GM18517 (cell line): ENCODE results near the gene ZNF212.
"Not testable (repeated sequence)": the region's sequence is repeated elsewhere in the genome, so short reads cannot be mapped to it uniquely, and the experiment has no call there.

Experiments
- ATAC-seq: cut with Tn5 transposase; IDR thresholded peaks from one replicate; pipeline ENCODE4 v1.9.1; 2021; ENCODE audit warnings: mild to moderate bottlenecking, moderate library complexity; ENCODE audit not compliant: unreplicated experiment

The ZNF212 gene

DNA sequence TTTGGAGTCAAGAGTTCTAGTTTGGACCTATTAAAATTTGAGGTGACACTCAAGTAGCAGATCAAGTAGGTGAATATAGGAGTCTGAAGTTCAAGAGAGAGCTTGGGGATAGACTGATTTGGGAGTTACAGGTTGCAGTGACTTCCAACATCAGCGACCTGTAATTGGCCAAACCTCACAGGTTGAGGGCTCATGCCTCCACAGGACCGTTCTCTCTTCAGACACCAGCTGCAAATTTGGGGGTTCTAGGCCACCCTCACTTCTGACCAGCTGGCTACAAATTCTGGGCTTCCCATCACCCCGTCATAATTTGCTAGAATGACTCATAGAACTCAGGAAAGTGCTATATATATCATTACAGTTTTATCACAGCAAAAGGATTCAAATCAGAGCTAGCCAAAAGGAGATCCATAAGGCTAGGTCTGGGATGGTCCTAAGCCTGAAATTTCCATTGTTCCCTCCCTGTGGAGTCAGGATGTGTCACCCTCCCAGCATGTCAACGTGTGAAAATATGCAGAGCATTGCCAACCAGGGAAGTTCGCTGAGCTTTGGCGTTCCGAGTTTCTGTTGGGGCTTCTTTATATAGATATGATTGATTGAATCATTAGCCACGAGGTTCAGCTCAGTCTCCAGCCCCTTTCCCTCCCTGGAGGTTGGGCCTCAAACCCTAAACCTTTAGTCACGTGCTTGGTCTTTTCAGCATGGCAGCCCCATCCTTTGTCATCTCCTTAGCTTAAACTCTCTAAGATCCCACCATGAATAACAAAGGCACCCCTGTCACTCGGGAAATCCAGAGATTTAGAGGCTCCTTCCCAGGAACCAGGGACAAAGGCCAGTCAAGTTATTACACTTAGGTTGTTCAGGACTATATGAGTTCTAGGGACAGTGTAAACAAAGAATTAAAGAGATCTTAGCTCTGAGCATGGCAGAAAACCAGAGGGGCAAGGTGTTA lies 20.7 kb upstream of the ZNF212 start:
- no peak for ATAC-seq

DNA sequence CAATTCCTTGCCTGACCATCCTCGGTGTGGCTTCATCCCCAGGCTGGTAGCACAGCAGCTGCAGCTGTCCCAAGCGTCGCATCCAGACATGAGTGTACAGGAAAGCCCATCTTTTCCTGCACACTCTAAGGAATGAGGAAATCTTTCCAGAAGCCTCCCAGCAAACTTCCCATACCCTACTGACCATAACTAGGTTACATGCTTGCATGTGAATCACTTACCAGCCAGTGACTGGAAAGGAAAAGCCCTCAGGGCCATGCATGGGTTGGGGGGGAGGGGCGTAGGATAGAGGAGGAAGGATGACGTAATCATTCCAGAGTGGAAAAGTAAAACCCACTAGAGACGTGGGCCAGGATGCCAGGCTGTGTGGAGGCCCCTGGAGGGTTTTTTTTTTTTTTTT lies 18.9 kb upstream of the ZNF212 start:
- no peak for ATAC-seq

DNA sequence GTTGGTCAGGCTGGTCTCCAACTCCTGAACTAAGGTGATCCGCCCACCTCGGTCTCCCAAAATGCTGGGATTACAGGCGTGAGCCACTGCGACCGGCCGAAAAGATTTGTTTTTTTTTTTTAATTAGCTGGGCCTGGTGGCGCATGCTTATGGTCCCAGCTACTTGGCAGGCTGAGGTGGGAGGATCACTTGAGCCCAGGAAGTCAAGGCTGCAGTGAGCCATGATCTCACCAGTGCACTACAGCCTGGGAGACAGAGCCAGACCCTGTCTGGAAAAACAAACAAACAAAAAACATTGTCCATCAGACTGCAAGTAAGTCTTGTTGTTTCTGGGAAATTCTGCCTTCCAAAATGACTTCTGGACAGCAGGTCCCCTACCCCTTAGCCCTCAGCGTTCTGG lies 16.3 kb upstream of the ZNF212 start:
- no peak for ATAC-seq

DNA sequence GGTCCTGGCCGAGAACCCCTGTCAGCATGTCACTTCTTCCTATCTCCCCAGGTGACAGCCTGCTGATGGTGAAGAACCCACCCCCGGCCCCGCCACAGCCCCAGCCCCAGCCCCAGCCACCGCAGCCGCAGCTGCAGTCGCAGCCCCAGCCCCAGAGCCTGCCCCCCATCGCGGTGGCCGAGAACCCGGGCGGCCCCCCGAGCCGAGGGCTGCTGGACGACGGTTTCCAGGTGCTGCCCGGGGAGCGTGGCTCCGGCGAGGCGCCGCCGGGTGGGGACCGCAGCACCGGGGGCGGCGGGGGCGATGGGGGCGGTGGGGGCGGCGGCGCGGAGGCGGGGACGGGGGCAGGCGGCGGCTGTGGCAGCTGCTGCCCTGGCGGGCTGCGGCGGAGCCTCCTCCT lies 15.7 kb upstream of the ZNF212 start:
- no peak for ATAC-seq

DNA sequence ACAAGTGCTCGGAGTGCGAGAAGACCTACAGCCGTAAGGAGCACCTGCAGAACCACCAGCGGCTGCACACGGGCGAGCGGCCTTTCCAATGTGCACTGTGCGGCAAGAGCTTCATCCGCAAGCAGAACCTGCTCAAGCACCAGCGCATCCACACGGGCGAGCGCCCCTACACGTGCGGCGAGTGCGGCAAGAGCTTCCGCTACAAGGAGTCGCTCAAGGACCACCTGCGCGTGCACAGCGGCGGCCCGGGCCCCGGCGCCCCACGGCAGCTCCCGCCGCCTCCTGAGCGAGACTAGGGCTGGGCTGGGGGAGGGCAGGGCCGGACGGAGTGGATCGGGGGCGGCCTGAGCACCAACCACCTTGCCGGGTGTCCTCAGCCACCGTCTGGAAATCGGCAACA lies 15.1 kb upstream of the ZNF212 start:
- no peak for ATAC-seq

DNA sequence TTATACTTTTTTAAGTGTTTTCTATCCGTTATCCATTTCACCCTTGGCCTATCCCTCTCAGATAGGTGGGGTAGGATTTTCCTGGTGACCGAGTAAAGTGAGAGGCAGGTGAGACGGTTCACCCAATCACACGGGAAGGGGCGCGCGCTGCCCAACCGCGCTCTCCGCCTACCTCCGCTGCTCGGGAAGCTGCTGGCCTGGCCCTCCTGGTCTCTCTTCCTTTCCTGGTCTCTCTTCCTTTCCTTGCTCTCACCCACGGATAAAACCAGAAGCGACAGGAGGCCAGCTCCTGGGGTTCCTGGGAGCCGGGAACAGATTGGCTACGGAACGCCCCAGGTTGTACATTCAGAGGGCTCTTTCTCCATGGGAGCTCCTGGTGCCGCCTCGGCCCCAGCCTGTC lies 14.3 kb upstream of the ZNF212 start:
- ATAC-seq = no peak

DNA sequence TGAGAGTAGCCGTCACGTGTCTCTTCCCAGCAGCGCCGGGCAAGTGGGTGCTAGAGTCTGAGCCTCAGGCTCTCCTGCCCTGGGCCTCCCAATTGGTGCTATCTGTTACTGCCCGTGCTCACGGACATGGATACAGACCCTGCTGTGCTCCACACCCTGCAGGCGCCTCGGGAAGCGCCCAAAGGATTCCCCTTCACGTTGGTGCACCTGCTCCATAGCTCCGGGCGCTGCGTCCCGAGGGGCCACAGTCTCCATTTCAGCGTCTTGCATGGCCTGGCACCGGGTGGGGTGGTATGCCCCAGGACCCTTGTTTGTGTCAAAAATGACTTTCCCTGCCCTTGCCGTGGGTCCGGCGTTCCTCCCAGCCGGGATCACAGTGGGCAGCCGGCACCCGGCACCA lies 13.8 kb upstream of the ZNF212 start:
- ATAC-seq = no peak

DNA sequence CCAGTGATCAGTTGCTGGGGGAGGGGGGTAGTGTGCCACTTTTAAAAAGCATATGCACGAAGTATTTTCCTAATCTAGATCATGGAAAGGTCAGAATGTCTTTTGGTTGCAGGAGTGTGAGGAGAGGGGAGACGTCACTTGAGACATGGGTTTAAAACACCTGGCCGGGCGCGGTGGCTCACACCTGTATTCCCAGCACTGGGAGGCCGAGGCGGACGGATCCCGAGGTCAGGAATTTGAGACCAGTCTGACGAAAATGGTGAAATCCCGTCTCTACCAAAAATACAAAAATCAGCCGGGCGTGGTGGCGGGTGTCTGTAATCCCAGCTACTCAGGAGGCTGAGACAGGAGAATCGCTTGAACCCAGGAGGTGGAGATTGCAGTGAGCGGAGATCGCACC lies 13.1 kb upstream of the ZNF212 start:
- ATAC-seq = not testable (repeated sequence)

DNA sequence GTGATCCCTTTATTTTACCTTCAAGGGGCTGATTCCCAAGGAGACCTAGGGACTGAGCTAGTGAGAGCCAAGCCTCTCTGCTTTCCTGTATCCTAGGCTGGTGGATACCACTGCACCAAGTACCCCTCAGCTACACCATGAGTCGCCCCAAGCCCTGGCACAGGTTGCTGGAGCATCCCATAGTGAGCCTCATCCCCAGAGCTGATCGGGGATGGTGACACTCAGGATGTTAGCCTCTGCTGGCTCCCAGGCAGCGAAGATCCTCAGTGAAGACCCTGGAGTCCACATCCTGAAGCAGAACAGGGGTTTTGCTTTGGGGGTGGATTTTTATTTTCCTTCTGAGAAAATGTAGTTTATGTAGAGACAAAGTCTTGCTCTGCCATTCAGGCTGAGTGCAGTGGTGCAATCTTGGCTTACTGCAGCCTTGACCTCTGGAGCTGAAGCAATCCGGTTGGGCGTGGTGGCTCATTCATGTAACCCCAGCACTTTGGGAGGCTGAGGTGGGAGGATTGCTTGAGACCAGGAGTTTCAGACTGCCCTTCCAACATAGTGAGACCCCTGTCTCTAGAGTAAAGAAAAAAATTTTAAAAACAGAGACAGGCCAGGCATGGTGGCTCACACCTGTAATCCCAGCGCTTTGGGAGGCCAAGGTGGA lies 12.5 kb upstream of the ZNF212 start:
- no peak for ATAC-seq

DNA sequence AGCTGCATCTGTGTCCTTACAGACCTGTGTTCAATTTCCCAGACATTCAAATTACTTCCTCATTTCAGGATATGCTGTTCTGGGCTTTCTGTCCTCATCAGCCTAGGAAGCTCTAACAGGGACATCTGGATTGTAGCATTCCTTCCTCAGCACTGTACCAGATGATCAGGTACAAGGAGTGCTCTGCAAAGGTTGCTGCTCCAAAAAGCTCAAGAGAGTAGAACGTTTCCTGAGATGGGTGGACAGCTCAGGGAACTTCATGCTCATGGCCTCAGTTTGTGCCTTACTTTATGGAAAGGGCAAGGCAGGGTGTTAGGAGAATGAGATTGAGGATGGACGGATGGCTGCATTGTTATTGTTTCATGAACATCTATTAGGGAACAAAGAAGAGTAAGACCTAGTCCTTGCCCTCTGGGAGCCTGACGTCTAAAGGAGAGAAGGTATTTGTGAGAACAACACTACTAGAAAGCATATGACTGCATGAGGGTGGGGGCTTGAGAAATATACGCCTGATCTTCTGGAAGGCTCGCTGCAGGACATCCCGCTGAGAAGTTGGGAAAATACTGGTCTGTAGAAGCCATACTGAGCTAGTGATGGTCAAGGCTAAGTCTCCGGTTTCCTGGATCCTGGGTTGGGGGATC lies 10.5 kb upstream of the ZNF212 start:
- no peak for ATAC-seq

DNA sequence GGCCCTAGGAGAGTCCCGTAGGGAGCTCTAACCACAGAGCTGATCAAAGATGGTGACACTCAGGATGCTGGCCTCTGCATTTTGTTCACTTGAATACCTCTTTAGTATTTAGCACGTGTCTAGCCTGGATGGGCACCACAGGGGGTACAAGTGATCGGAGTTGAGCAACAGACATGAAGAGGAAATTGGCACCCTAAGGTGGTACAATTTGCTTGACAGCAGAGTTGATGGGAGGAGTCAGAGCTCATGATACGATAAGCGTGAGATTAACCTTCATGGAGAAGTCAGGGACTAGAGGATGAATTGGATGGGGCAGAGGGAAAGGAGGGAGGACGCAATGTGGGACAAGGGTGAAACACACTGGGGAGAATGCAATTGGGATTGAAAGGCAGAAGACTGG lies 9.9 kb upstream of the ZNF212 start:
- ATAC-seq = no peak

DNA sequence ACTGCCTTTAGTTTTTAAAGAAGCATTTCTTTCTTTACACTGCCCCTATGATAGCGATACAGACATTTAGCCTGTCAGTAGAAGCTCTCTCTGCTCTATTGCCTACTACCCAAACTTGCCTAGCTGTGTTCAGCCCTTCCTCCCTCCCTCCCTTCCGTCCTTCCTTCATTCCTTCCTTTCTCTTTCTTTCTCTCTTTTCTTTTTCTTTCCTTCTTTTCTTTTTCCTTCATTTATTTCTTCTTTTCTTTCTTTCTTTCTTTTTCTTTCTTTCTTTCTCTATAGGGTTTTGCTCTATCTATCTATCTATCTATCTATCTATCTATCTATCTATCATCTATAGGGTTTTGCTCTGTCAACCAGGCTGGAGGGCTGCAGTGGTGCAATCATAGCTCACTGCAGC lies 7.1 kb upstream of the ZNF212 start:
- no peak for ATAC-seq

DNA sequence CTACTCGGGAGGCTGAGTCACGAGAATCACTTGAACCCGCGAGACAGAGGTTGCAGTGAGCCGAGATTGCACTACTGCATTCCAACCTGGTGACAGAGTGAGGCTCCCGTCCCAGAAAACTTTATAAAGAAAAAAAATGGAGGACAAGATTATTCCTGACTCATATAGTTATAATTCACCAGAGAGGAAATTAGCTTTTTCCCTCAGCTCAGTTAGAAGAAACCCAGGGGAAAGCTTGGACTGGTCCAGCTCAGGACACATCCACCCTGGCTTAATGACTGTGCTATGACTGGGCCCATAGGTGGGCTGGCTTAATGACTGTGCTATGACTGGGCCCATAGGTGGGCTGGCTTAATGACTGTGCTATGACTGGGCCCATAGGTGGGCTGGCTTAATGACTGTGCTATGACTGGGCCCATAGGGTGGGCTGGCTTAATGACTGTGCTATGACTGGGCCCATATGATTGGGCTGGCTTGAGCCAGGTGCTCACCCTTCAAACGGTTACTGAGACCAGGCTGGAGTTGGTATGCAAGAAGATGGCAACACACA lies 5.7 kb upstream of the ZNF212 start:
- not testable (repeated sequence) for ATAC-seq

DNA sequence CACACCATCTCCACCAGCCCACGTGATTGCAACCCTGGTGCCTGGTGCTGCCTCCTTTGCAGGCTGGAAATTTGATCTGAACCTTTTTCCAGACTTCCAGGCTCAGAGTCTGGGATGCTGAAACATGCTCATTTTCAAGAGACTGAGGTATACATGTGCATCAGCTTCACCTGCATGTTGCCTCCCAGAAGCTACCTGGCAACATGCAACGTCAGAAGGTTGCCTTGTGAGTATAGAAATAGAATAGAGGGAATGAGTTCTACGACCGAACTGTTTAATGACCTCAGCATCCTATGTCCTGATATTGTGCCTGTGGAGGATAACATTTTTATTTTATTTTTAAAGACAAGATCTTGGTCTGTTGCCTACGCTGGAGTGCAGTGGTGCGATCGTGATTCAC lies 1.9 kb upstream of the ZNF212 start:
- ATAC-seq = no peak

DNA sequence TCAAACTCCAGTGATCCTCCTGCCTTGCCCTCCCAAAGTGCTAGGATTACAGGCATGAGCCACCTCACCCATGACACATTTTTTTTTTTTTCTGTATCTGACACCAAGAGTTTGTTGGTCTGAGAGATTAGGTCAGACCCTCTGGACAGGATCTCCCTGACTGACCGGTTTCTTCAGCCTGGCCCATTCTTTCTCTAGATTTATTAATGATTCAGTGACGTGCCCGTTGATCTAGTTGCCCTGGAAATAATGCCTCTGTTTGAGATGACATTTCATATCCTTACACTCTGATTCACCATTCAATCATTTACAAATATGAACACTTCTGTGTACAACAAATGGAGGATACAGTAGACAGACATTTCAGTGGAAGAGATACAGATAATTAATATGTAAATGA lies 1.4 kb upstream of the ZNF212 start:
- no peak for ATAC-seq

DNA sequence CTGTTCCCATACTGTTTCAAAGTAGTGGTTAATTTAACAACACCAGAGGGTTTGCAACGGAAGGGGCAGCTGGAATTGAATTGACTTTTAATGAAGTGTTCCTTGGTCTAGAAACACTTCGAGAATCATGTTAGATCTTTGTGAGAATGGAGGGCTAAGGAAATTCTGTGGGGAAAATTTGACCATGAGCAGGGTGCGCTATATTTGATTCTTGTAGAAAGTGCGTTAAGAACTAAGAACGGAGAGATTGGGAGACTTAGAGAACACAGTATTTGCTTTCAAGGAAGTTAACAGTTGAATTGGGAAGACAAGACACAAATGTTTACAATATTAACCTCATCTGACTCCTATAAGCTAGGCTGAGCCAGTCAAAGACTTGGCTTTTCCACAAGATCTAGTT lies 1.2 kb downstream of the ZNF212 start:
- no peak for ATAC-seq

DNA sequence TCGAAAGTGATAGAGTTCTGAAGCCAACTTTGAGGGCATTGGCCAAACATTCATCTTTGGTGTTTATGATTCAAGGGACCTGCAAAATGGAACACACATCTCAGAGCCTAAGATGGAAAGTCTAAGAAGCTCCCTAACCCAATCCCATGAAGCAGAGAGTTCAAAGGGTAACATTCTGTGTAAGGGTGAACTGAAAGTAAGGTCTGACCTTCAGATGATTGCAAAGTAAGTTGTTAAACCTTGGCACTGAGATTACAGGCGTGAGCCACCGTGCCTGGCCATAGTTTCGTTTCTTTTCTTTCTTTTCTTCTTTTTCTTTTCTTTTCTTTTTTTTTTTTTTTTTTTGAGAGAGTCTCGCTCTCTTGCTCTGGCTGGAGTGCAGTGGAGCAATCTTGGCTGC lies 2.2 kb downstream of the ZNF212 start:
- ATAC-seq = no peak

DNA sequence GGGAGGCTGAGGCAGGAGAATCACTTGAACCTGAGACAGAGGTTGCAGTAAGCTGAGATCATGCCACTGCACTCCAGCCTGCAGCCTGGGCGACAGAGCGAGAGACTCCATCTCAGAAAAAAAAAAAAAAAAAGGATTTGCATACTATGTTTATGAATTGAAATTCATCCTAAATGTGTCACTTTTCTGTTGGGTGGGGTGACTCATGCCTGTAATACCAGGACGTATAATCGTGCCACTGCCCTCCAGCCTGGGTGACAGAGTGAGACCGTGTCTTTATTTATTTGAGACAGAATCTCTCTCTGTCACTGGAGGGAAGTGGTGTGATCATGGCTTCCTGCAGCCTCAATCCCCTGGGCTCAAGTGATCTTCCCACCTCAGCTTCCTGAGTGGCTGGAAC lies 5.8 kb downstream of the ZNF212 start:
- ATAC-seq = no peak

DNA sequence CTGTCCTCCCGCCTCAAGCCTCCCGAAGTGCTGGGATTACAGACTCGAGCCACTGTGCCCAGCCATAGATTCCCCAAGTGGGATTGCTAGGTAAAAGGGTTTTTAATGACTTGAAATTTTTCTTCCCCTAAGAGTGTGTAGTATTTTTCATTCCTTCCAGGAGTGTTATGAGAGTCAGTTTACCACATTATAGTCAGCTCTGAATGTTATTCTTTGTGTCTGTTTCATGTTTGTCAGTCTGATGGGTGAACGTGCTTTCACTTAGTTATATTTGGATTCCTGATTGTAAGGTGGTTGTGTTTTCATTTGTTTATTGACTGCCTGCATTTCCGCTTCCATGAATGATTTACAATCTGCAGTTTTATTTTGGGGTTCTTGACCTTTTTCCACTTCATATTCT lies 6.3 kb downstream of the ZNF212 start:
- no peak for ATAC-seq

DNA sequence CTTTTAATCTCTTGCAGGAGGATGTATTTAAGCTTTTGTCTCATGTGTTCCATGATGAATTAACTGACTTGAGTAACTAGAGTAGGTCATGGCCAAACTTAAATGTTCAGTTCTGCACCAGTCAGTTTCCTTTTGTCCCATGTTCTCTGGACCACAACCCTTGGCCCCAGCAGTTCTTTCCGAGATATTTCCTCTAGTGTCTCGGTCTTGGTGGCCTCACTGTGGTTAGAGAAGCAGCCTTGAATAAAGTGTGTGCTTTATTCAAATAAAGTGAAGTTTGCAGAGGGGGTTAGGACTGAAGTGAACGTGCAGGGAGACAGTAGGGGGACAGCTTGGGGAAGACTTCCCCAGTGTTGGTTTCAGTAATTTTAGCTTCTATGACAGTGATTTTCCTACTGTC lies 9.3 kb downstream of the ZNF212 start:
- no peak for ATAC-seq

DNA sequence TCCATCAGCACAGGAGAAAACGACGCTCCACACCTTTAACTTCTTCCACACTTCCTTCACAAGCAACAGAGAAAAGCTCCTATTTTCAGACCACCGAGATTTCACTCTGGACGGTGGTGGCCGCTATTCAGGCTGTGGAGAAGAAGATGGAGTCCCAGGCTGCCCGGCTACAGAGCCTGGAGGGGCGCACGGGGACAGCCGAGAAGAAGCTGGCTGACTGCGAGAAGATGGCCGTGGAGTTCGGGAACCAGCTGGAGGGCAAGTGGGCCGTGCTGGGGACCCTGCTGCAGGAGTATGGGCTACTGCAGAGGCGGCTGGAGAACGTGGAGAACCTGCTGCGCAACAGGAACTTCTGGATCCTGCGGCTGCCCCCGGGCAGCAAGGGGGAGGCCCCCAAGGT lies 10.7 kb downstream of the ZNF212 start:
- ATAC-seq = not testable (repeated sequence)

DNA sequence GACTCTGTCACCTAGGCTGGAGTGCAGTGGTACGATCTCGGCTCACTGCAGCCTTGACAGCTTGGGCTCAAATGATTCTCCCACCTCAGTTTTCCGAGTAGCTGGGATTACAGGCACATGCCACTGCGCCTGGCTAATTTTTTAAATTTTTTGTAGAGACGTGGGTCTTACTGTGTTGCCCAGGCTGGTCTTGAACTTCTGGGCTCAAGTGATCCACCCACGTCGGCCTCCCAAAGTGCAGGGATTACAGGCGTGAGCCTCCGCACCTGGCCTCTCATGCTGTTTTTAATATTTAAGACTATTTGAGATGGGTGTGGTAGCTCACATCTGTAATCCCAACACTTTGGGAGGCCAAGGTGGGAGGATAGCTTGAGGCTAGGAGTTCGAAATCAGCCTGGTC lies 12.1 kb downstream of the ZNF212 start:
- not testable (repeated sequence) for ATAC-seq
